PC-3 (cell line): ENCODE measurements around the gene C14orf132. TPM values are rescaled to one million over a fixed set of nuclear protein-coding genes. Genes with fewer than 3 reads are reported as not detected.

Experiments used
- ATAC-seq: fragments of 200-7000 bp; cut with Tn5 transposase; 2 replicates; pipeline ENCODE4 v1.9.1; 2020; ENCODE audit warnings: mild to moderate bottlenecking, moderate library complexity
- BruUV-seq: library from RNA; stranded (reverse); fragments of 400-500 nt; replicated peaks from 2 replicates; lab custom pipeline; 2021; lab: Mats Ljungman, UMichigan
- CTCF ChIA-PET: fragments of 300-600 bp; sonication (Branson Sonifier 250); formaldehyde crosslinking; loops from one replicate; lab custom pipeline; 2022; ENCODE audit warnings: antibody characterized with exemption; lab: Charles Lee
- POLR2A ChIA-PET: fragments of 300-600 bp; sonication (Branson Sonifier 250); formaldehyde crosslinking; loops from one replicate; lab custom pipeline; 2022; ENCODE audit warnings: antibody characterized with exemption; ENCODE audit not compliant: unreplicated experiment; lab: Charles Lee
- DNase-seq: peaks from one replicate; pipeline ENCODE4 v3.0.0-alpha.2; 2015
- H2AFZ ChIP-seq: fragments of 300-600 bp; sonication (generic); 2 replicates; pipeline ENCODE4 v1.6.0; 2016; ENCODE audit warnings: antibody characterized with exemption, low read length
- H3F3A ChIP-seq: fragments of 300-600 bp; sonication (generic); one replicate; pipeline ENCODE4 v1.6.0; 2017; ENCODE audit warnings: antibody characterized with exemption, low read length, control low read depth, mild to moderate bottlenecking; ENCODE audit not compliant: unreplicated experiment
- H3K27ac ChIP-seq: fragments of 300-600 bp; sonication (generic); 2 replicates; pipeline ENCODE4 v1.5.1; 2016; ENCODE audit warnings: mild to moderate bottlenecking, low read length
- H3K27me3 ChIP-seq: fragments of 300-600 bp; sonication (generic); 2 replicates; pipeline ENCODE4 v1.6.1; 2016; ENCODE audit warnings: low read length, mixed read lengths
- H3K36me3 ChIP-seq: fragments of 300-600 bp; sonication (generic); 2 replicates; pipeline ENCODE4 v1.6.1; 2016; ENCODE audit warnings: low read depth, mixed run types, low read length, mixed read lengths
- H3K4me1 ChIP-seq: fragments of 300-600 bp; sonication (generic); 2 replicates; pipeline ENCODE4 v1.5.1; 2016; ENCODE audit warnings: low read length; ENCODE audit not compliant: insufficient read depth
- H3K4me2 ChIP-seq: fragments of 300-600 bp; sonication (generic); 2 replicates; pipeline ENCODE4 v1.6.0; 2016; ENCODE audit warnings: low read length
- H3K4me3 ChIP-seq: fragments of 300-600 bp; sonication (generic); 2 replicates; pipeline ENCODE4 v1.5.1; 2016; ENCODE audit warnings: mild to moderate bottlenecking, low read length, mixed read lengths
- H3K79me2 ChIP-seq: fragments of 300-600 bp; sonication (generic); 2 replicates; pipeline ENCODE4 v1.6.1; 2017; ENCODE audit warnings: low read length, mixed read lengths
- H3K9ac ChIP-seq: fragments of 300-600 bp; sonication (generic); 2 replicates; pipeline ENCODE4 v1.6.0; 2016; ENCODE audit warnings: mild to moderate bottlenecking, low read length
- H3K9me2 ChIP-seq: fragments of 300-600 bp; sonication (generic); replicated peaks from 2 replicates; pipeline ENCODE4 v1.6.1; 2016; ENCODE audit warnings: mixed run types, low read length, mixed read lengths
- H3K9me3 ChIP-seq: fragments of 300-600 bp; sonication (generic); 2 replicates; pipeline ENCODE4 v1.6.1; 2016; ENCODE audit warnings: low read length, mixed read lengths
- H4K20me1 ChIP-seq: fragments of 300-600 bp; sonication (generic); 2 replicates; pipeline ENCODE4 v1.6.1; 2016; ENCODE audit warnings: low read length, mixed read lengths
- CTCF ChIP-seq: fragments of 300-600 bp; sonication (generic); conservative IDR thresholded peaks from 2 replicates; pipeline ENCODE4 v1.5.1; 2017; ENCODE audit warnings: antibody characterized with exemption, low read depth, mild to moderate bottlenecking, low read length
- EZH2 ChIP-seq: fragments of 300-600 bp; sonication (generic); IDR thresholded peaks from one replicate; pipeline ENCODE4 v1.6.1; 2017; ENCODE audit warnings: antibody characterized with exemption, mild to moderate bottlenecking, low read length; ENCODE audit not compliant: unreplicated experiment
- EZH2phosphoT487 ChIP-seq: fragments of 300-600 bp; sonication (generic); IDR thresholded peaks from 2 replicates; pipeline ENCODE4 v1.6.1; 2018; ENCODE audit warnings: mild to moderate bottlenecking, antibody characterized with exemption, low read length, borderline replicate concordance
- intact Hi-C: fragments of 100-400 bp; cut with micrococcal nuclease; formaldehyde crosslinking; loops from 2 replicates; pipeline ENCODE4 v1.9.0; 2023
- total RNA-seq: library from RNA; depleted of rRNA; stranded (reverse); fragments of >200 nt; gene quantifications from 2 replicates; pipeline ENCODE4 v1.2.3, GENCODE V29; 2014; rRNA removed

C14orf132 gene
- total RNA-seq, 1 experiment from 2014 or later: not detected

GRCh38 chr14:96140952-96141351 is 101.8 kb downstream of the C14orf132 start:
- ChIA-PET CTCF (no interaction called here), POLR2A (no interaction called here)
- intact Hi-C loops: no loop called here

More at GRCh38 chr14:96140952-96141351, 101.8 kb downstream of the C14orf132 start:
- Histone ChIP-seq H3K4me2 (no peak overlapping the region), H3K4me3 (no peak overlapping the region), H3K9me3 (no peaks in the 10 kb centered on the region), H3K27ac (no peak overlapping the region), H3K27me3 (no peaks in the 10 kb centered on the region; the same call in 1 of the 2 replicates), H3K79me2 (no peaks in the 10 kb centered on the region), H4K20me1 (no peaks in the 10 kb centered on the region), H3K4me1 (no peaks in the 10 kb centered on the region), H2AFZ (no peak overlapping the region), H3K9ac (no peak overlapping the region), H3F3A (no peaks in the 10 kb centered on the region), H3K36me3 (no peaks in the 10 kb centered on the region), H3K9me2 (no peaks in the 10 kb centered on the region)
- no TSS peak for BruUV-seq
- DNase-seq (no peak), ATAC-seq (no peak)
- no peak for TF ChIP-seq CTCF
- no peak for TF ChIP-seq EZH2
- TF ChIP-seq EZH2phosphoT487: no peak

Other genes starting within 250 kb of the C14orf132 start
- gene TUNAR, start 162.5 kb upstream of the C14orf132 start, total RNA-seq: not detected in 2 replicates
- 0.06 and 0.07 TPM in 2 replicates for gene BDKRB2, start 165.5 kb downstream of the C14orf132 start, total RNA-seq
- 0.69 TPM in 1 of 2 replicates, not detected in the other for gene BDKRB1, start 216.8 kb downstream of the C14orf132 start, total RNA-seq